Measurements from ENCODE around the gene AQP4. TPM values are rescaled to one million over a fixed set of nuclear protein-coding genes. Genes with fewer than 3 reads are reported as not detected.

Gene AQP4
- 1 to 10 TPM in 1 of 4 donors, under 1 TPM in 2, not detected in 1; 0.36 to 3.3 (median 0.59) TPM for total RNA-seq

DNA sequence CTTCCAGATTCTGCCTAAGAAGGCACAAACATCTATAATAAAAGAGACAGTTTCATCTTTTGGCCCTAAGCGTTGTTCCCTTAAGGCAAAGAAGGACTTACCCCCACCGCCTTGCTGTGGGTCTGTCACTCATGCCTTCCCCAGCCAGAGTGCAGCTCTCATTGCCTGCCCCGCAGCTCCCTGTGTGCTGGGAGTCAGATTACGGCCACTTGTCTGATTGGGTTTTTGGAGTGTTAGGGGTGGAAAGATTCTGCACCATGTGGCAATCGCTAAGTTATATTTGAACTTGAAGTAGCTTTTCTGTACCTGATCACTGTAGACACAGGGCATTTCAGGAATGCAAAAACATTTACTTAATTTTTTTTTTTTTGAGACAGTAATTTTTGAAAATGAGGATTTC is at the start of gene AQP4:
Gene AQP4 (minus strand): TSS at position 151 of the 400 bp plus-strand sequence. CDS start 18 bp downstream, at position 133.
- DNase-seq (ENCODE audit: low spot score in 2 of 2), result no peak
- intact Hi-C loops (cut with DNase I; ENCODE audit: low total_unique reads), result loop anchor here (5.0 kb wide), 1 partner anchor 1888 kb away; no protein-coding TSS in a partner anchor
- H3K4me3 ChIP-seq (ENCODE audit: low read depth, poor library complexity, severe bottlenecking), result no peak within 1 kb of the TSS
- 46 to 55% methylated on average over 5 of the region's 5 CpGs for WGBS, 2 donors
- TF ChIP-seq POLR2A (IDR thresholded peaks at IDR 0.05), result no peak
- no peak for TF ChIP-seq CTCF (IDR thresholded peaks at IDR 0.05)

DNA sequence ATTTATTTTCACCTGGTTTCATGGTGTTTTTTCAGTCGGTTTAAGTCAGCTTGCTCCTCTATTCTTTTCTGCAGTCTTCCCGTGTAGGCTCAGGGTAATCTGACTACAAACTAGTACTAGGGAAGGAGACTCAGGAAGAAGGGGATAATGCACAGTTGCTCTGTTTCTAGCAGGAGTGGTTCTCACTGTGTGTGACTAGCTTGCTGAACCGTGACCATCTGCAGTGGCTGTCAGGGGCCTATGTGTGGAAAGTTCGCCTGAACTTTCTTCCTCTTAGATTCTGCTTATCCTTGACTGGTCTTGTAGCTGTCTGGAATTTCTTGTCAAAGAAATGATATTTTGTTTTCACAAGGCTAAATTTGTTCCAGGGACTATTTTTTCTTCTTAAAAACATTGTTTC is 46.3 kb upstream of the AQP4 start:
- no peak for DNase-seq (ENCODE audit: low spot score in 2 of 2)
- 67 to 77% methylated on average over 4 of the region's 4 CpGs for WGBS, 2 donors
- no peak overlapping the region for H3K4me3 ChIP-seq (ENCODE audit: low read depth, poor library complexity, severe bottlenecking)
- TF ChIP-seq CTCF (IDR thresholded peaks at IDR 0.05) (no peak), POLR2A (IDR thresholded peaks at IDR 0.05) (no peak)
- intact Hi-C loops (cut with DNase I; ENCODE audit: low total_unique reads), result no loop called here

- intact Hi-C loops (cut with DNase I; ENCODE audit: low total_unique reads), result no loop called here
- 29 to 39% methylated on average over 5 of the region's 5 CpGs for WGBS, 2 donors
- no peak for TF ChIP-seq CTCF (IDR thresholded peaks at IDR 0.05)
- TF ChIP-seq POLR2A (IDR thresholded peaks at IDR 0.05), result no peak
- no peak for DNase-seq (ENCODE audit: low spot score in 2 of 2)
- no peak overlapping the region for H3K4me3 ChIP-seq (ENCODE audit: low read depth, poor library complexity, severe bottlenecking)
These were observed 44.2 kb upstream of the AQP4 start for GRCh38 chr18:26909599-26910290.

GRCh38 chr18:26908906-26909305 is 43.4 kb upstream of the AQP4 start:
- H3K4me3 ChIP-seq (ENCODE audit: low read depth, poor library complexity, severe bottlenecking), result no peak overlapping the region
- intact Hi-C loops (cut with DNase I; ENCODE audit: low total_unique reads), result no loop called here
- TF ChIP-seq CTCF (IDR thresholded peaks at IDR 0.05) (no peak), POLR2A (IDR thresholded peaks at IDR 0.05) (no peak)
- DNase-seq (ENCODE audit: low spot score in 2 of 2), result no peak
- WGBS, 2 donors, result 50 to 54% methylated on average over 3 of the region's 3 CpGs

GRCh38 chr18:26902291-26902690 is 36.8 kb upstream of the AQP4 start:
- no peak for DNase-seq (ENCODE audit: low spot score in 2 of 2)
- WGBS, 2 donors, result 92 to 100% methylated on average over 5 of the region's 5 CpGs
- intact Hi-C loops (cut with DNase I; ENCODE audit: low total_unique reads), result no loop called here
- H3K4me3 ChIP-seq (ENCODE audit: low read depth, poor library complexity, severe bottlenecking), result no peak overlapping the region
- TF ChIP-seq POLR2A (IDR thresholded peaks at IDR 0.05) (no peak), CTCF (IDR thresholded peaks at IDR 0.05) (no peak)

DNA sequence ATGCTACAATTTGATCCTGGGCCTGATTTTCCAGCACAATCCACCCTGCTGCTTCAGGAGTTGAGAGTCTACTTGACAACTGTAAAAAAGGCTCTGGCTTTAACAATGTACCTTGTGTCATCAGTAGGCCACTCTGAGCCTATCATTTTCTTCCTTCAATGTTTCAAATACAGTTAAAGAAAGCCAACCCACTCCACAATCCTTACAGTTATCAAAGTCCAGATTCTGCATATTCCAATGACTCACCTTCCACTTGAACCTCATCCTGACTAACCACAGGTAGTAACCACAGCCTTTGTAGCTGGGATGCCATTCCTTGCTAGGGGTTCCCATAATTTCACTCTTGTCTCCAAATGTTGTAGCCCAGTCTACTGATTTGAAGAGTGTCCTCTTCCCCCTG is 35.5 kb upstream of the AQP4 start:
- no peak for DNase-seq (ENCODE audit: low spot score in 2 of 2)
- TF ChIP-seq CTCF (IDR thresholded peaks at IDR 0.05) (no peak), POLR2A (IDR thresholded peaks at IDR 0.05) (no peak)
- intact Hi-C loops (cut with DNase I; ENCODE audit: low total_unique reads), result no loop called here
- no peak overlapping the region for H3K4me3 ChIP-seq (ENCODE audit: low read depth, poor library complexity, severe bottlenecking)
